Esophagus squamous epithelium (tissue), 4 donors: ENCODE results near the gene TNRC6B.

Experiments
- CTCF ChIP-seq, 6 experiments: fragments of 450-650 bp in 4 of 6; fragments of 200-600 bp in 2 of 6; sonication (generic) in 2 of 6; IDR thresholded peaks; one replicate each; pipeline ENCODE4 v1.5.1; 2016 to 2019; ENCODE audit warnings: antibody characterized with exemption in 6 of 6, mild to moderate bottlenecking in 4 of 6, moderate library complexity in 4 of 6
- POLR2A ChIP-seq, 4 donors: fragments of 450-650 bp; IDR thresholded peaks; one replicate each; pipeline ENCODE4 v1.6.1; 2017; ENCODE audit warnings: antibody characterized with exemption in 4 of 4, mild to moderate bottlenecking in 4 of 4, moderate library complexity in 3 of 4

GRCh38 chr22:40334060-40334459 is 156.3 kb downstream of the TNRC6B start:
- TF ChIP-seq CTCF (IDR thresholded peaks at IDR 0.05) (no peak), POLR2A (IDR thresholded peaks at IDR 0.05) (no peak)
